Measurements from ENCODE around the gene CHRDL2.
"Not testable (repeated sequence)": the region's sequence is repeated elsewhere in the genome, so short reads cannot be mapped to it uniquely, and the experiment has no call there.

CHRDL2 gene

DNA sequence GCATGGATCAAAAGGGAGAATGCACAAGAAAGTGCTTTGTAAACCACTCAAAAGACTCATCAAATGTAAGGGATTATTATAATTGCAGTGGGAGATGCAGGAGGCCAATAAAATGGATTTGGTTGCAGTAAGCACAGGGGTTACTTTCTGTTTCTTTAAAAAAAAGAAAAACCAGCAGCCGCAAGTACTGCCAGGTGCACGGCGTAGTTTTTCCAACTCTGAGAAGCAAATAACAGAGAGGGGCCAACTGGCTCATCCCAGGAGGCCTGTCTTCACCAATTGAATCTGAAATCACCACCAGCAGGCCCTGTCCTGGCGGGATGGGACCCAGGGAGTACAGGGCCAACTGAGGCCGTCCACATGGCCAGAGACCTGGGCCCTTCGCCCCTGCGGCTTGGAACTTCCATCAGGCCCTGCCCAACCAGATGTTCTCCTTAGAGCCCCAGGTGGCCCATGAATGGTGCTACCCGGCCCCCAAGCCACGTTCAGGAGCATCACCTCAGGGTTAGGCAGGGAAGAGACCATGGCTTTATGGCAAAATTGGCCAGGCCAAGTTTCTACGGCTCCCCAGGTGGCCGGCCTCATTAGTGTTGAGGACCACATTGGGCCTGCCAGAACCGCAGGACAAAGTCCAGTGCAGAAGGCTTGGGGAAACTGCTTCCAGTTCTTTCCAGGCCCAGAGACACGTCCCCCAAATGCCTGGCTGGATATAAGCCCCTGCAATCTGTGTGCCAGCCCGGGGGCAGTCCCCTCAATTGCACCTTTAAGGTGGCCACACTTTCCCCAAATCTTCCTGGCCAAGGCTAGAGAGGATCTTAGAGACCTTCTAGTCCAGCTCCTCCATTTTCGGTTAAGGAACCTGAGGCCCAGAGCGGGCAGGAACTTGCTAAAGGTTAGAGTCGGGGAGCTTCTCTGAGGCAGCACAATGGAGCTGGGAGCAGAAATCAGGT is 61.7 kb downstream of the CHRDL2 start:
- peak; percentile 3 for DNase-seq

DNA sequence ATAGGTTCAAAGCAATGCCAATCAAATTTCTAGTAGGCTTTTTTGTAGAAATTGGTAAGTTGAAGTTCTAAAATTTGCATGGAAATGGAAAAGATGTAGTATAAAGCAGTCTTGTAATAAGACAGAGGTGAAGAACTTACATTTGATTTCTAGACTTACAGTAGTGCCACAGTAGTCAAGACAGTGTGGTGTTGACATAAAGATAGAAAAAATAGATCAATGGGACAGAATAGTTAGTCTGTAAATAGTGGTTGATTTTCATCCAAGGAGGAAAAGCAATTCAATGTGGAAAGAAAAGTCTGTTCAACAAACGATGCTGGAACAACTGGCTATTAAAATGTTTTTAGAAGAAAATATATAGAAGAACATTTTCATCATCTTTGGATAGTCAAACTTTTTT is 67.9 kb downstream of the CHRDL2 start:
- no peak for DNase-seq

DNA sequence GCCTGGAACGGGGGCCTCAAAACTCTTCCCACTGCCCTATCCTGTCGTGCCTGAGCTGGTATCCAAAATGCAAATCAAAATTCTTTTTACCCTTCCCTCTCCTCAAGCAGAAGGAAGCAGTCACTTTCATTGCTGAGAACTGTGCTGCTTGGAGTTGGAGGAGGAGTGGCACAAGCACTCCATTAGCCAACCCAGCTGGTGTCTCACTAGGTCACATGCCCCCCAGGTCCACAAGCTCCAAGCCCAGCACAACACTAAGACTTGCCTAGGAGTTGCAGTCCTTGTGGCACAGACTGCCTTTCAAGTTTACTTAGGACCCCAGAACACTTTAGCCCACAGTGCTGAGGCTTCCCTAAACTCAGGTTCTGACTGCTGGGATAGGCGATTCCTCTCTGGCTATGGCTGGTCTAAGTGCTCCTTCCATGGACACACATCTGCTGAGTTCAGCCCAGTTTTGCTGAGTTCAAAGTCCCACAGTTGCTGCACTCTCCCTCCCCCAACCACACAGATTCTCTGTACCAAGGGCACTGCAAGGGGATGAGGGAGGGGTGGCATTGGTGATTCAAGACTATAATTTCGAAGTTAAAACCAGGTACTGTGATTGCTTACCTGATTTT is 68.6 kb downstream of the CHRDL2 start:
- DNase-seq: no peak

DNA sequence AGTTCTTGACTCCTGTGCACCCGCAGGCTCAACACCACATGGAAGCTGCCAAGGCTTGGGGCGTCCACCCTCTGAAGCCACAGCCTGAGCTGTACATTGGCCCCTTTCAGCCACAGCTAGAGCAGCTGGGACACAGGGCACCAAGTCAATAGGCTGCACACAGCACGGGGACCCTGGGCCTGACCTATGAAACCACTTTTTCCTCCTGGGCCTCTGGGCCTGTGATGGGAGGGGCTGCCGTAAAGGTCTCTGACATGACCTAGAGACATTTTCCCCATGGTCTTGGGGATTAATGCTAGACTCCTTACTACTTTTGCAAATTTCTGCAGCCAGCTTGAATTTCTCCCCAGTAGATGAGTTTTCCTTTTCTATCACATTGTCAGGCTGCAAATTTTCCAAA is 72.1 kb downstream of the CHRDL2 start:
- DNase-seq: not testable (repeated sequence)

DNA sequence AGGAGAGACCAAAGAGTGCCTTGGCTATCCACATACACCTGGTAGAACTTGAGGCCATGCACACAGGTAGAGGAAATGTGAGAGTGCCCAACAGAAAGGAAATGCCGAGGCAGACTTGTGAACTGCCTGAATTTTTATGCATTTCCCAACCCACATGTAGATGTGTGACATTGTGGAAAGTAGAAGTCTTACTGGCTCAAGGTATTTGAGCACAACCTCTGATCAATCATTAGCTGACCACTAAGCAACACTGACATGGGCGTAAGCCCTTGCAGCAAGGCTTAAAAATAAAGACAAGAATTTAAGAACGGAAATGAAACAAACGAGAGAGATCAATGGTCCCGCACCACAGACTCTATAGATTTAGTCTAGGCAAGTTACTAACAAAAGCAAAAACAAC is 76.2 kb downstream of the CHRDL2 start:
- DNase-seq: no peak

DNA sequence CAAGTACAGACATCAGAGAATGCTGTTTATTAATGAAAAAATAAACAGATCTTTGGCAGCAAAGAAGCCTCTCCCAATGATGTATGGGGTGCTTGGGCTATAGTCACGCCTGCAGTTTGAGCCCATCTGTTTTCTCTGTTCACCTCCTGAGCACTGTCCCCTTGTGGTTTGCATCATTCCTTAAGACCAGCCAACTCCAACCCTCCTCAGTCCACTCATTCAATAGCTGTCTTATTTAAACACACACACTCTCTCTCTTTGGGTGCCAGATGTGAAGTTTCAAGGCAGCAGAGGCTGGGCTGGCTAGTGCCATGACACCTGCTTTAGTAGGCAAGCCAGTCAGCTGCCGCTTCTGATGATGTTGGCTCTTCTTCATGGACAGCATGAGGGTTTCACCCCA is 80.7 kb downstream of the CHRDL2 start:
- DNase-seq: no peak

DNA sequence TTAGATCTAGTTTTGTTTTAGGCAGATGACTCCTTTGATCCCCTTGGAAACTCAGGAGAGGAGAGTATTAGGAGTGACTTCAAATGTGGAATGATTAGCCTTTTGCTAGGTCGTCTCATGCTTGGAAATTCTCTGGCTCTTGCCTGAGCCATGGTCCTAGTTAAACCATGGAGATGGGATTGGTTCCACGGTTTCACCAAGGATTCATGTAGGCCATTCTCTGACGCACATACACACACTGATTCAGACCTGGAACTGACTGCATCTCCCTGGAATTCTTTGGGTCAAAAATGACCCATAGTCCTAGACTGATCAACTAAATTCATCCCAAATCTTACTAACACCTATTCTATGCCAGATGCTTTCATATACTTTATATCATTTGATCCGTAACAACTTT is 82.3 kb downstream of the CHRDL2 start:
- DNase-seq: no peak

DNA sequence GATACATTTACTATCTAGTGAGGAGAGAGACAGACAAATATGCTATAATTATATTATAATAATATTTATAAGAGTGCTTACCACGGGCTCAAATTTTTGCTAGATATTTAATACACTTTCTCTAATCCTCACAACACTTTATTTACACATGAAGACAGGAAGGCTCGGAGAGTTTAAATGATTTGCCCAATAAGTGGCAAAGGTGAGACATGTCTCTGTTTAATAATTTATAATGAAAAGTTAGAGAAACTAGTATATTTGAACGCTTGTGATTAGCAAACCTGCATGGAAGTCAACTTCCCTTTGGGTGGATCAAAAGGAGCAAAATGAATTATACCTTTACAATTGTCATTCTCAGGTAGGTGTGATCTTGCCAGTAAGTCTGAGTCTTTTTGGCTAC is 83.4 kb downstream of the CHRDL2 start:
- DNase-seq: no peak

DNA sequence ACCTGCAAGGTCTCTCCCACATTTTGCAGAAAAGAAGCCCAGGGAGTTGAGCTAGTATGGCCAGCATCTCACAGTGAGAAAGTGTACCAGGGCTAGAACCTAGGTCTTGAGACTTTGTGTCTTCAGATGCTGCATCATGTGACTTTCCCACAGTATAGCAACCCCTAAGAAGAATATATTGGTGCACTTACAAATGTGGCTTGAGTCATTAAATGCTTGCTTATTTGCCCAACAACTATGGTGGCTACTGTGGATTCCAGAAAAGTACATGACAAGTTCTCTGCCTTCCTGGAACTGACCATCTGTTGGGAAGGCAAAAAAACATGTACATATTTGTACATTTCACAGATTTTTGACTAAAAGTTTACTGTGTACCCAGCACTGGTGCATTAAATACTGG is 83.8 kb downstream of the CHRDL2 start:
- no peak for DNase-seq

DNA sequence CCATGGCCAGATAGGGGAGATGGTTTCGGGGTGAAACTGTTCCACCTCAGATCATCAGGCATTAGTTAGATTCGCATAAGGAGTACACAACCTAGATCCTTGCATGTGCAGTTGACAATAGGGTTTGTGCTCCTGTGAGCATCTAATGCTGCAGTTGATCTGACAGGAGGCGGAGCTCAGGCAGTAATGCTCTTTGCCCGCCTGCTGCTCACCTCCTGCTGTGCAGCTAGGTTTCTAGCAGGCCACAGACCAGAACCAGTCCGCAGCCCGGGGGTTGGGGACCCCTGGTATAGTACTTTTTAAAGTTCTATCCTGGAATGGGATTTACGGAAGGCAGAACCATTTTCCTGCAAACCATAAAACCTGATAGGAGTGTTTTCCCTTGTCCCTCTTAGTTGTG is 84.3 kb downstream of the CHRDL2 start:
- DNase-seq: no peak
